SK-N-SH treated with all-trans-retinoic acid at 6 μM for 48 hours (cell line): ENCODE results near the gene PARD3B.

Experiments
- ARNTL ChIP-seq: fragments of 450-650 bp; formaldehyde crosslinking; IDR thresholded peaks from 2 replicates; pipeline ENCODE4 v1.5.0; 2020; ENCODE audit warnings: low read depth, mild to moderate bottlenecking, moderate library complexity, borderline replicate concordance
- GLIS3 ChIP-seq: fragments of 250-450 bp; sonication (Bioruptor Pico); IDR thresholded peaks from 2 replicates; pipeline ENCODE4 v1.5.0; 2020; ENCODE audit warnings: mild to moderate bottlenecking, moderate library complexity
- ISL1 ChIP-seq: fragments of 250-450 bp; sonication (Bioruptor Pico); IDR thresholded peaks from 2 replicates; pipeline ENCODE4 v2.1.2; 2022; ENCODE audit warnings: mild to moderate bottlenecking, moderate library complexity
- POU6F1 ChIP-seq: fragments of 250-450 bp; sonication (Bioruptor Pico); IDR thresholded peaks from 2 replicates; pipeline ENCODE4 v1.8.0; 2021; ENCODE audit warnings: low read depth, mild to moderate bottlenecking, moderate library complexity, borderline replicate concordance
- RARB ChIP-seq: fragments of 250-450 bp; sonication (Bioruptor Pico); IDR thresholded peaks from 2 replicates; pipeline ENCODE4 v1.8.0; 2021; ENCODE audit warnings: mild to moderate bottlenecking, moderate library complexity
- TCF4 ChIP-seq: fragments of 250-450 bp; sonication (Bioruptor Pico); IDR thresholded peaks from 2 replicates; pipeline ENCODE4 v1.8.0; 2021; ENCODE audit warnings: mild to moderate bottlenecking, moderate library complexity, borderline replicate concordance
- ZC3H10 ChIP-seq: fragments of 250-450 bp; sonication (Bioruptor Pico); IDR thresholded peaks from 2 replicates; pipeline ENCODE4 v1.5.1; 2021; ENCODE audit warnings: mild to moderate bottlenecking, moderate library complexity
- ZNF70 ChIP-seq: fragments of 450-650 bp; formaldehyde crosslinking; IDR thresholded peaks from 2 replicates; pipeline ENCODE4 v1.5.0; 2020; ENCODE audit warnings: mild to moderate bottlenecking, moderate library complexity
- TF ChIP-seq, protein P1 (sequence below): fragments of 250-450 bp; sonication (Bioruptor Pico); IDR thresholded peaks from 2 replicates; pipeline ENCODE4 v1.8.0; 2020; ENCODE audit warnings: mild to moderate bottlenecking, moderate library complexity, borderline replicate concordance
- TF ChIP-seq, protein P2 (sequence below): fragments of 250-450 bp; sonication (Bioruptor Pico); IDR thresholded peaks from 2 replicates; pipeline ENCODE4 v1.5.1; 2021; ENCODE audit warnings: mild to moderate bottlenecking, moderate library complexity
- TF ChIP-seq, protein P3 (sequence below): fragments of 250-450 bp; sonication (Bioruptor Pico); IDR thresholded peaks from 2 replicates; pipeline ENCODE4 v1.5.1; 2020; ENCODE audit warnings: low read depth, mild to moderate bottlenecking, moderate library complexity
- TF ChIP-seq, protein P4 (sequence below): fragments of 250-450 bp; sonication (Bioruptor Pico); IDR thresholded peaks from 2 replicates; pipeline ENCODE4 v1.5.0; 2020; ENCODE audit warnings: mild to moderate bottlenecking, moderate library complexity

DNA sequence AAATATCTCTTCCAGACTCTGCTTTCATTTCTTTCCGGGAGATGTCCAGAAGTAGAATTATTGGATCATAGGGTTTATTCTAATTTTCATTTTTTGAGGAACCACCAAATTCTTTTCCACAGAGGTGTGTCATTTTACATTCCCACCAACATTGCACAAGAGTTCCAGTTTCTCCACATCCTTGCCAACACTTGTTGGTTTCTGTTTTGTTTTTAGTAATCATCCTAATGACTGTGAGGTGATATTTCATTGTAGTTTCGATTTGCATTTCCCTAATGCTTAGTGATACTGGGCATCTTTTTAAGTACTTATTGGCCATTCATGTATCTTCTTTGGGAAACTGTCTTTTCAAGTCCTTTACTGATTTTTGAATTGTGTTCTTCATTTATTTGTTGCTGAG, 513.1 kb downstream of the PARD3B start:
- TF ChIP-seq ZNF70 (CRISPR knock-in tag) (no peak), RARB (CRISPR knock-in tag) (no peak), ZC3H10 (CRISPR knock-in tag) (no peak), POU6F1 (CRISPR knock-in tag) (no peak), TCF4 (CRISPR knock-in tag) (no peak), GLIS3 (CRISPR knock-in tag) (no peak), ARNTL (CRISPR knock-in tag) (no peak), ISL1 (CRISPR knock-in tag) (no peak)
- TF ChIP-seq, protein P1, sequence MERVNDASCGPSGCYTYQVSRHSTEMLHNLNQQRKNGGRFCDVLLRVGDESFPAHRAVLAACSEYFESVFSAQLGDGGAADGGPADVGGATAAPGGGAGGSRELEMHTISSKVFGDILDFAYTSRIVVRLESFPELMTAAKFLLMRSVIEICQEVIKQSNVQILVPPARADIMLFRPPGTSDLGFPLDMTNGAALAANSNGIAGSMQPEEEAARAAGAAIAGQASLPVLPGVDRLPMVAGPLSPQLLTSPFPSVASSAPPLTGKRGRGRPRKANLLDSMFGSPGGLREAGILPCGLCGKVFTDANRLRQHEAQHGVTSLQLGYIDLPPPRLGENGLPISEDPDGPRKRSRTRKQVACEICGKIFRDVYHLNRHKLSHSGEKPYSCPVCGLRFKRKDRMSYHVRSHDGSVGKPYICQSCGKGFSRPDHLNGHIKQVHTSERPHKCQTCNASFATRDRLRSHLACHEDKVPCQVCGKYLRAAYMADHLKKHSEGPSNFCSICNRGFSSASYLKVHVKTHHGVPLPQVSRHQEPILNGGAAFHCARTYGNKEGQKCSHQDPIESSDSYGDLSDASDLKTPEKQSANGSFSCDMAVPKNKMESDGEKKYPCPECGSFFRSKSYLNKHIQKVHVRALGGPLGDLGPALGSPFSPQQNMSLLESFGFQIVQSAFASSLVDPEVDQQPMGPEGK (CRISPR knock-in tag) = no peak
- TF ChIP-seq, protein P2, sequence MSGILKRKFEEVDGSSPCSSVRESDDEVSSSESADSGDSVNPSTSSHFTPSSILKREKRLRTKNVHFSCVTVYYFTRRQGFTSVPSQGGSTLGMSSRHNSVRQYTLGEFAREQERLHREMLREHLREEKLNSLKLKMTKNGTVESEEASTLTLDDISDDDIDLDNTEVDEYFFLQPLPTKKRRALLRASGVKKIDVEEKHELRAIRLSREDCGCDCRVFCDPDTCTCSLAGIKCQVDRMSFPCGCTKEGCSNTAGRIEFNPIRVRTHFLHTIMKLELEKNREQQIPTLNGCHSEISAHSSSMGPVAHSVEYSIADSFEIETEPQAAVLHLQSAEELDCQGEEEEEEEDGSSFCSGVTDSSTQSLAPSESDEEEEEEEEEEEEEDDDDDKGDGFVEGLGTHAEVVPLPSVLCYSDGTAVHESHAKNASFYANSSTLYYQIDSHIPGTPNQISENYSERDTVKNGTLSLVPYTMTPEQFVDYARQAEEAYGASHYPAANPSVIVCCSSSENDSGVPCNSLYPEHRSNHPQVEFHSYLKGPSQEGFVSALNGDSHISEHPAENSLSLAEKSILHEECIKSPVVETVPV (CRISPR knock-in tag) = no peak
- TF ChIP-seq, protein P3, sequence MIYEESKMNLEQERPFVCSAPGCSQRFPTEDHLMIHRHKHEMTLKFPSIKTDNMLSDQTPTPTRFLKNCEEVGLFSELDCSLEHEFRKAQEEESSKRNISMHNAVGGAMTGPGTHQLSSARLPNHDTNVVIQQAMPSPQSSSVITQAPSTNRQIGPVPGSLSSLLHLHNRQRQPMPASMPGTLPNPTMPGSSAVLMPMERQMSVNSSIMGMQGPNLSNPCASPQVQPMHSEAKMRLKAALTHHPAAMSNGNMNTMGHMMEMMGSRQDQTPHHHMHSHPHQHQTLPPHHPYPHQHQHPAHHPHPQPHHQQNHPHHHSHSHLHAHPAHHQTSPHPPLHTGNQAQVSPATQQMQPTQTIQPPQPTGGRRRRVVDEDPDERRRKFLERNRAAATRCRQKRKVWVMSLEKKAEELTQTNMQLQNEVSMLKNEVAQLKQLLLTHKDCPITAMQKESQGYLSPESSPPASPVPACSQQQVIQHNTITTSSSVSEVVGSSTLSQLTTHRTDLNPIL (CRISPR knock-in tag) = no peak
- TF ChIP-seq, protein P4, sequence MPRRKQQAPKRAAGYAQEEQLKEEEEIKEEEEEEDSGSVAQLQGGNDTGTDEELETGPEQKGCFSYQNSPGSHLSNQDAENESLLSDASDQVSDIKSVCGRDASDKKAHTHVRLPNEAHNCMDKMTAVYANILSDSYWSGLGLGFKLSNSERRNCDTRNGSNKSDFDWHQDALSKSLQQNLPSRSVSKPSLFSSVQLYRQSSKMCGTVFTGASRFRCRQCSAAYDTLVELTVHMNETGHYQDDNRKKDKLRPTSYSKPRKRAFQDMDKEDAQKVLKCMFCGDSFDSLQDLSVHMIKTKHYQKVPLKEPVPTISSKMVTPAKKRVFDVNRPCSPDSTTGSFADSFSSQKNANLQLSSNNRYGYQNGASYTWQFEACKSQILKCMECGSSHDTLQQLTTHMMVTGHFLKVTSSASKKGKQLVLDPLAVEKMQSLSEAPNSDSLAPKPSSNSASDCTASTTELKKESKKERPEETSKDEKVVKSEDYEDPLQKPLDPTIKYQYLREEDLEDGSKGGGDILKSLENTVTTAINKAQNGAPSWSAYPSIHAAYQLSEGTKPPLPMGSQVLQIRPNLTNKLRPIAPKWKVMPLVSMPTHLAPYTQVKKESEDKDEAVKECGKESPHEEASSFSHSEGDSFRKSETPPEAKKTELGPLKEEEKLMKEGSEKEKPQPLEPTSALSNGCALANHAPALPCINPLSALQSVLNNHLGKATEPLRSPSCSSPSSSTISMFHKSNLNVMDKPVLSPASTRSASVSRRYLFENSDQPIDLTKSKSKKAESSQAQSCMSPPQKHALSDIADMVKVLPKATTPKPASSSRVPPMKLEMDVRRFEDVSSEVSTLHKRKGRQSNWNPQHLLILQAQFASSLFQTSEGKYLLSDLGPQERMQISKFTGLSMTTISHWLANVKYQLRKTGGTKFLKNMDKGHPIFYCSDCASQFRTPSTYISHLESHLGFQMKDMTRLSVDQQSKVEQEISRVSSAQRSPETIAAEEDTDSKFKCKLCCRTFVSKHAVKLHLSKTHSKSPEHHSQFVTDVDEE = no peak
